ENCODE results near the gene RGMB.

DNA sequence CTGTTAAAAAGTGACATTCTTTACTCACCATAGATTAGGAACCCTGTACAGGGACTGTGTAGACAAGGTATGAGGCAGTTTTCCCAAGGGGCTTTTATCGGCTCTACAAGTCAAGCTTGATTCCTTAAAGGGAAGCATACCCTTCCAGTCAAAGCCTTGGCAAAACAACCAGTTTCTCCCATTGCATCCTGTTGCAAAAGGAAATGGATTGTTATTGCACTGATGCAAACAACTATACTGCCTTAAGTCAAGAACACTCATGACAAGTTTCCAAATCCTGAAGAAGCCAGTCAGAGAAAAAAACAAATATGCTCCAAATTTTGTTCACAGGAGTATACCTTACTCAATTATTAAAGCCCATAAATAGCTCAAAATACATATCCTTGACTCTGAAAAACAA is 67.5 kb downstream of the RGMB start:
- TF ChIP-seq, protein P1, sequence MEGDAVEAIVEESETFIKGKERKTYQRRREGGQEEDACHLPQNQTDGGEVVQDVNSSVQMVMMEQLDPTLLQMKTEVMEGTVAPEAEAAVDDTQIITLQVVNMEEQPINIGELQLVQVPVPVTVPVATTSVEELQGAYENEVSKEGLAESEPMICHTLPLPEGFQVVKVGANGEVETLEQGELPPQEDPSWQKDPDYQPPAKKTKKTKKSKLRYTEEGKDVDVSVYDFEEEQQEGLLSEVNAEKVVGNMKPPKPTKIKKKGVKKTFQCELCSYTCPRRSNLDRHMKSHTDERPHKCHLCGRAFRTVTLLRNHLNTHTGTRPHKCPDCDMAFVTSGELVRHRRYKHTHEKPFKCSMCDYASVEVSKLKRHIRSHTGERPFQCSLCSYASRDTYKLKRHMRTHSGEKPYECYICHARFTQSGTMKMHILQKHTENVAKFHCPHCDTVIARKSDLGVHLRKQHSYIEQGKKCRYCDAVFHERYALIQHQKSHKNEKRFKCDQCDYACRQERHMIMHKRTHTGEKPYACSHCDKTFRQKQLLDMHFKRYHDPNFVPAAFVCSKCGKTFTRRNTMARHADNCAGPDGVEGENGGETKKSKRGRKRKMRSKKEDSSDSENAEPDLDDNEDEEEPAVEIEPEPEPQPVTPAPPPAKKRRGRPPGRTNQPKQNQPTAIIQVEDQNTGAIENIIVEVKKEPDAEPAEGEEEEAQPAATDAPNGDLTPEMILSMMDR (IDR thresholded peaks at IDR 0.05) = no peak
- no peak for TF ChIP-seq POLR2A (IDR thresholded peaks at IDR 0.05)

All from ovary (tissue), 3 donors.